OCI-LY7 (cell line): ENCODE measurements around the gene UQCRC1.

ENCODE experiments used
- CTCF ChIP-seq: fragments of 200-600 bp; sonication (generic); conservative IDR thresholded peaks from 2 replicates; pipeline ENCODE4 v1.5.1; 2014; ENCODE audit warnings: mild to moderate bottlenecking, antibody characterized with exemption, low read length, moderate library complexity, mixed read lengths
- EZH2phosphoT487 ChIP-seq: fragments of 200-600 bp; sonication (generic); IDR thresholded peaks from 2 replicates; pipeline ENCODE4 v1.6.1; 2018; ENCODE audit warnings: low read depth, borderline replicate concordance, mild to moderate bottlenecking, mixed run types, antibody characterized with exemption, low read length, moderate library complexity, mixed read lengths

GRCh38 chr3:48565186-48565585 lies 44.3 kb downstream of the UQCRC1 start:
- no peak for TF ChIP-seq CTCF
- TF ChIP-seq EZH2phosphoT487 = no peak
